Activated CD4-positive, alpha-beta T cell treated with anti-CD3 and anti-CD28 coated beads, Interleukin-2, amount 50 U/mL, for 1 hour (primary cell): Measurements from ENCODE around the gene PGC.

Experiments
- DNase-seq: peaks from one replicate; pipeline ENCODE4 v3.0.0-alpha.2; 2020

Gene PGC

GRCh38 chr6:41693281-41694240 is 53.6 kb downstream of the PGC start:
- no peak for DNase-seq

- DNase-seq = no peak
These were observed 54.5 kb downstream of the PGC start for GRCh38 chr6:41692730-41693129.

GRCh38 chr6:41692080-41692675 is 55.0 kb downstream of the PGC start:
- no peak for DNase-seq

- no peak for DNase-seq
These were observed 55.6 kb downstream of the PGC start for GRCh38 chr6:41691426-41692079.

- DNase-seq = no peak
These were observed 56.5 kb downstream of the PGC start for GRCh38 chr6:41690541-41691330.

- DNase-seq = no peak
These were observed 57.8 kb downstream of the PGC start for GRCh38 chr6:41689171-41690008.

- DNase-seq = no peak
These were observed 58.8 kb downstream of the PGC start for GRCh38 chr6:41688256-41688965.

GRCh38 chr6:41687501-41688175 is 59.6 kb downstream of the PGC start:
- no peak for DNase-seq
